Testis (tissue), 3 donors: ENCODE results near the gene ZNF14. TPM values are rescaled to one million over a fixed set of nuclear protein-coding genes. Genes with fewer than 3 reads are reported as not detected.

ENCODE experiments used
- DNase-seq: peaks from one replicate; pipeline ENCODE4 v3.0.0-alpha.2; 2019
- H3K27ac ChIP-seq, 2 donors: fragments of 200-600 bp; sonication (generic); one replicate each; pipeline ENCODE4 v1.5.1; 2019
- H3K27me3 ChIP-seq: fragments of 200-600 bp; sonication (generic); one replicate; pipeline ENCODE4 v1.5.1; 2019
- H3K36me3 ChIP-seq: fragments of 200-600 bp; sonication (generic); one replicate; pipeline ENCODE4 v1.5.1; 2017; ENCODE audit warnings: low read depth; ENCODE audit errors: missing control alignments
- H3K4me1 ChIP-seq: fragments of 200-600 bp; sonication (generic); one replicate; pipeline ENCODE4 v1.5.1; 2019
- H3K4me3 ChIP-seq, 2 donors: fragments of 200-600 bp; sonication (generic); one replicate each; pipeline ENCODE4 v1.5.1; 2017 to 2019
- H3K9me3 ChIP-seq: fragments of 200-600 bp; sonication (generic); one replicate; pipeline ENCODE4 v1.5.1; 2017
- POLR2A ChIP-seq: fragments of 450-650 bp; IDR thresholded peaks from one replicate; pipeline ENCODE4 v1.6.1; 2017; ENCODE audit warnings: antibody characterized with exemption, mild to moderate bottlenecking, moderate library complexity
- WGBS, 2 donors: methylation state at CpG; one replicate each; pipeline ENCODE4 v1.1.5; 2018; 5-methylcytosine and 5-hydroxymethylcytosine counted together
- intact Hi-C: fragments of 100-400 bp; cut with DNase I; formaldehyde crosslinking; loops from one replicate; pipeline ENCODE4 v1.15.1; 2023; ENCODE audit warnings: low total_unique reads
- polyA plus RNA-seq: library from polyadenylated mRNA; stranded (reverse); fragments of 350-450 nt; fragmentation: Illumina TruSeq; extraction: RNeasy Lipid Tissue Mini Kit (QIAGEN cat#74804); gene quantifications from one replicate; pipeline ENCODE4 v1.2.3, GENCODE V29; 2014; ENCODE audit warnings: low read depth, low replicate concordance; ENCODE audit not compliant: insufficient read depth
- total RNA-seq, 2 donors: library from RNA; depleted of rRNA; stranded (reverse); fragments of >200 nt; gene quantifications; one replicate each; pipeline ENCODE4 v1.2.3, GENCODE V29; 2016
- TF ChIP-seq, protein P1 (sequence below), 3 experiments: fragments of 450-650 bp in 2 of 3; fragments of 200-600 bp in 1 of 3; sonication (generic) in 1 of 3; IDR thresholded peaks; one replicate each; pipeline ENCODE4 v1.5.1; 2016 to 2019; ENCODE audit warnings: antibody characterized with exemption in 3 of 3, mild to moderate bottlenecking in 2 of 3, moderate library complexity in 1 of 3

The ZNF14 gene
- total and polyA plus RNA-seq, 3 donors from 2014 or later, result 3.0 to 12.1 (median 10.7) TPM

DNA sequence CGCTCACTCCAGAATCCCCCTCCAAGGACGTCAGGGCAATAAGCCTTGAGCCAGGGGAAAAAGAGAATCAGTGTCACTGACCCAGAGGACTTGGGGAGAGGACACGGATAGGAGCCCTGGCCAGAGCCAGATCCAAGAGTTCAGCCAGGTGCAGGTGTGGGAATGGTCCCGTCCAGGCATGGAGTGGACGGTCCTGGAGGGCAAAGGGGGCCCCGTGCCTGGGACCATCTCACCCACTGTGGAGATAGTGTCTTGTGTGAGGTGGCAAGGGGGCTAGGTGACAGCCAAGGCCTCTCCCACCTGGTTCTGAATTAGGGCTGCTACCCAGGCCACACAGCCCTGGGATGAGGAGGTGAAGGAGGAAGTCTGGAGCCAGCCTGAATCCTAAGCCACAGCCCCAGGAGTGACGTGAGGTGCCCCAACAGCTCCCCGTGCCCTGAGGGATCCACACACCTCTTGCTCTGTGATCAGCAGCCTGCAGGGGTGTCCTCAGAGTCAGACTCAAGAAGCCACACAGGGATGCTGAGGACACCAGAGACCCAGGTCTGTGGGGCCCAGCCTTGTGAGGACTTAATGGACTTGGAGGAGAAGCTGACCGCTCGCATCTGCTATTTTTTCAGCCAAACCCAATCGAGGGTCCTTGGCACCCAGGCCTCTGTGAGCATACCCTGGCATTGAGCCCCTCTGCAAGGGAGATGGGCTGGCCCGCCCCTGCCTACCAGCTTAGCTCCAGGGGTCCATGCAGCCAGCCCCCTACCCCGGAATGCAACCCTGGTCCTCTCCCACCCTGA, 16.4 kb upstream of the ZNF14 start:
- 84 to 91% methylated on average over 5 to 13 of the region's 13 CpGs for WGBS, 2 donors
- no peaks in the 10 kb centered on the region for H3K4me1 ChIP-seq
- DNase-seq, result no peak
- no peak overlapping the region for H3K27ac ChIP-seq
- H3K9me3 ChIP-seq, result no peaks in the 10 kb centered on the region
- no peaks in the 10 kb centered on the region for H3K36me3 ChIP-seq
- TF ChIP-seq POLR2A, result no peak
- TF ChIP-seq, protein P1, sequence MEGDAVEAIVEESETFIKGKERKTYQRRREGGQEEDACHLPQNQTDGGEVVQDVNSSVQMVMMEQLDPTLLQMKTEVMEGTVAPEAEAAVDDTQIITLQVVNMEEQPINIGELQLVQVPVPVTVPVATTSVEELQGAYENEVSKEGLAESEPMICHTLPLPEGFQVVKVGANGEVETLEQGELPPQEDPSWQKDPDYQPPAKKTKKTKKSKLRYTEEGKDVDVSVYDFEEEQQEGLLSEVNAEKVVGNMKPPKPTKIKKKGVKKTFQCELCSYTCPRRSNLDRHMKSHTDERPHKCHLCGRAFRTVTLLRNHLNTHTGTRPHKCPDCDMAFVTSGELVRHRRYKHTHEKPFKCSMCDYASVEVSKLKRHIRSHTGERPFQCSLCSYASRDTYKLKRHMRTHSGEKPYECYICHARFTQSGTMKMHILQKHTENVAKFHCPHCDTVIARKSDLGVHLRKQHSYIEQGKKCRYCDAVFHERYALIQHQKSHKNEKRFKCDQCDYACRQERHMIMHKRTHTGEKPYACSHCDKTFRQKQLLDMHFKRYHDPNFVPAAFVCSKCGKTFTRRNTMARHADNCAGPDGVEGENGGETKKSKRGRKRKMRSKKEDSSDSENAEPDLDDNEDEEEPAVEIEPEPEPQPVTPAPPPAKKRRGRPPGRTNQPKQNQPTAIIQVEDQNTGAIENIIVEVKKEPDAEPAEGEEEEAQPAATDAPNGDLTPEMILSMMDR (IDR thresholded peaks at IDR 0.05), result no peak
- intact Hi-C loops, result no loop called here
- no peak overlapping the region for H3K4me3 ChIP-seq
- H3K27me3 ChIP-seq, result no peaks in the 10 kb centered on the region

GRCh38 chr19:19748249-19748938, 15.5 kb upstream of the ZNF14 start:
- H3K27ac ChIP-seq, result no peak overlapping the region
- H3K4me3 ChIP-seq, result no peak overlapping the region
- no peaks in the 10 kb centered on the region for H3K4me1 ChIP-seq
- TF ChIP-seq POLR2A, result no peak
- TF ChIP-seq, protein P1 (IDR thresholded peaks at IDR 0.05), result no peak
- H3K36me3 ChIP-seq, result no peaks in the 10 kb centered on the region
- 73 to 86% methylated on average over 3 to 9 of the region's 9 CpGs for WGBS, 2 donors
- H3K9me3 ChIP-seq, result no peaks in the 10 kb centered on the region
- no peaks in the 10 kb centered on the region for H3K27me3 ChIP-seq
- no peak for DNase-seq
- intact Hi-C loops, result no loop called here

GRCh38 chr19:19747357-19748220, 14.7 kb upstream of the ZNF14 start:
- DNase-seq, result no peak
- WGBS, 2 donors, result 89 to 98% methylated on average over 7 to 13 of the region's 13 CpGs

More at GRCh38 chr19:19747357-19748220, 14.7 kb upstream of the ZNF14 start:
- TF ChIP-seq, protein P1 (IDR thresholded peaks at IDR 0.05), result no peak
- TF ChIP-seq POLR2A, result no peak
- intact Hi-C loops, result no loop called here
- Histone ChIP-seq H3K36me3 (no peaks in the 10 kb centered on the region), H3K4me3 (no peak overlapping the region), H3K9me3 (no peaks in the 10 kb centered on the region), H3K4me1 (no peaks in the 10 kb centered on the region), H3K27me3 (no peaks in the 10 kb centered on the region), H3K27ac (no peak overlapping the region)
